Nucleus accumbens (tissue), 56 donors: Measurements from ENCODE around the gene RASD1.

Experiments used
- DNase-seq, 56 donors: peaks; one replicate each; lab custom pipeline; 2025; lab: John Stamatoyannopoulos, UW

RASD1 gene

GRCh38 chr17:17453088-17453487 lies 43.1 kb downstream of the RASD1 start:
- no peak for DNase-seq

DNA sequence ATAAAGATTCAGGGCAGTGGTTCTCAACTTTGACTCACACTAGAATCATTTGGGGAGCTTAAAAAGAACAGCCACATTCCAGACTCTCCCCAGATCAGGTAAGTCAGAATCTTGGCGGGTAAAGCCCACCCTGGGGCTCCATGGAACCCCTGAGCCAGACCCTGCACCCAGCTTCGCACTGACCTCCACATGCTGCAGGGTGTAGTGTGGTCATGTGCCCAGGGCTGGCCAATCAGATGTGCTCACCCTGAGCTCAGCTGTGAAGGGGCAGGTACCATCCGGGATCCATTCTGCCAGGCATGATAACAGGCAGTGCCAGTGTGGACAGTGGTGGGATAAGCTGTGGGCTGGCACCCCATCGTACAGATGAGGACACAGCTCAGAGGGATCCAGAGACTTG lies 47.5 kb downstream of the RASD1 start:
- no peak for DNase-seq

DNA sequence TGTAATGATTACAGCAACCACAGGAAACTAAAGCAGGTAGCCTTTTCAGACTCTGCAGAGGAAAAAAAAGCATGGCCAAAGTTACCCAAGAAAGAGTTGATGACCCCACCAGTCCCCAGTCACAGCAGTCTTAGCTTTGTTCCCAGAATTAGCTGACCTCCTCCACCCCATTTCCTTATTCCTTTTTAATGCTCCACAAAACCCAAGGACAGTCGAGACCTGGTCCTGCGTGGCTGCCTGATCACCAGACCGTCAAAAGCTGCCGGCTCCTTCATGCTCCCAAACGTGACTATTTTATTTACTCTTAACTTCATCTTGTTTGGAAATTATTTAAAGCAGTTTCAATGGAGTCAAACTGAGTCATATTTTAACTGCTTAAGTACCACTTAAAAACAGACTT lies 48.1 kb downstream of the RASD1 start:
- DNase-seq, result no peak

GRCh38 chr17:17447264-17447663 lies 48.9 kb downstream of the RASD1 start:
- DNase-seq, result no peak

- DNase-seq, result no peak
These were observed 49.5 kb downstream of the RASD1 start for GRCh38 chr17:17446666-17447155.

- DNase-seq, result no peak
These were observed 50.1 kb downstream of the RASD1 start for GRCh38 chr17:17445925-17446665.

DNA sequence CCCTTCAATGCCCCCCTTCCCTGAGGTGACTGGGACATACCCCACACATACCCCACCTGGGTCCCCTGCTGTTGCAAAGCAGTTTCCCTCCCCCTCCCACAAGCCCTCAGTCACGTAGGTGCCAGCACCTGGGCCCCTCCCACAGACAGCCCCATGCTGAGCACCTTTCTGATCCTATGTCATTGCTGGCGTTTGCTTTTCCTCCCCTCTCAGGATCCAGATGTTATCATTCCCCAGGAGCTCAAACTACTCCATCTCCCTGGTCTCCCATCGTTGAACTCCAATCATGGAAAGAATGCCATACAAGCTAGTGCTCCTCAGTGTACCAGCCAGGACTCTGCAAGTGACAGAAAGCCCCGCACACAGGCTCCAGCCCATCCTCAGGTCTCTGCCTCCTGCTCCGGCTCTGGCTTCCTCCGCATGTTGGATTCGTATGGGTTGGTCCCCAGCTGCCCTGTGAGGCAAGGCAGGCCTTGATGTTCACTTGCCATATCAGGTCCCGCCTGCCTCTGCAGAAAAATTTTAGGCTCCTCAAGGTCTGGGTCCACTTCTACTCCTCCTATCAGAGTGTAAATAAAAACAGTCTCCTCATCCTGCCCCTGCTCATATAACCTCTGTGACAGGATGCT lies 50.8 kb downstream of the RASD1 start:
- no peak for DNase-seq
